GM12891 (cell line): ENCODE measurements around the gene TRH.

Source experiments
- PAX5 ChIP-seq: IDR thresholded peaks from 2 replicates; pipeline ENCODE4 v1.6.1; 2011; ENCODE audit warnings: low read length, moderate library complexity, mild to moderate bottlenecking; ENCODE audit not compliant: insufficient read depth, severe bottlenecking
- POLR2A ChIP-seq: IDR thresholded peaks from 2 replicates; pipeline ENCODE4 v1.6.1; 2011; ENCODE audit warnings: low read depth, low read length, control low read depth
- POLR2AphosphoS5 ChIP-seq: IDR thresholded peaks from 2 replicates; pipeline ENCODE4 v1.6.1; 2011; ENCODE audit warnings: low read depth, low read length, control low read depth
- POU2F2 ChIP-seq: IDR thresholded peaks from 2 replicates; pipeline ENCODE4 v1.6.1; 2011; ENCODE audit warnings: low read depth, mild to moderate bottlenecking, control low read depth, low read length, moderate library complexity
- SPI1 ChIP-seq: IDR thresholded peaks from 2 replicates; pipeline ENCODE4 v1.6.1; 2011; ENCODE audit warnings: low read depth, low read length, control low read depth
- TAF1 ChIP-seq: IDR thresholded peaks from 2 replicates; pipeline ENCODE4 v1.6.1; 2011; ENCODE audit warnings: low read depth, low read length, control low read depth

DNA sequence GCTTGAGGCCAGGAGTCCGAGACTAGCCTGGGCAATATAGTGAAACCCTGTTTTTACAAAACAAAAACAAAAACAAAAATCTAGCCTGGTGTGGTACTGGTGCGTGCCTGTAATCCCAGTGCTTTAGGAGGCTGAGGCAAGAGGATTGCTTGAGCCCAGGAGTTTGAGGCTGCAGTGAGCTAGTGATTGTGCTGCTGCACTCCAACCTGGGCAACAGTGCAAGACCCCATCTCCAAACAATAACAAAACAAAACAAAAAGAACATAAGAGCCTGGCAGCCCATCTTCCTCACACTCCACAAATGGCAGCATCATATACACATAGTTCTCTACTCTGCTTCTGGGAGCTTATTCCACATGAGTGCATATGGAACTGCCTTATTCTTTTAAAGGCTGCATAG is 2.2 kb upstream of the TRH start:
- TF ChIP-seq POLR2A (no peak), POLR2AphosphoS5 (no peak), TAF1 (no peak), POU2F2 (no peak), PAX5 (no peak), SPI1 (no peak)
